ENCODE measurements around the gene NDUFB2. TPM values are rescaled to one million over a fixed set of nuclear protein-coding genes. Genes with fewer than 3 reads are reported as not detected.
A peak's percentile ranks its signal among the peaks of the same experiment; 100 is the strongest.

Gene NDUFB2
- total and polyA plus RNA-seq, 2 of the 13 experiments (the other 11 are each of a cell fraction or from before 2014, with no cell fraction given) = 206 to 221 TPM

DNA sequence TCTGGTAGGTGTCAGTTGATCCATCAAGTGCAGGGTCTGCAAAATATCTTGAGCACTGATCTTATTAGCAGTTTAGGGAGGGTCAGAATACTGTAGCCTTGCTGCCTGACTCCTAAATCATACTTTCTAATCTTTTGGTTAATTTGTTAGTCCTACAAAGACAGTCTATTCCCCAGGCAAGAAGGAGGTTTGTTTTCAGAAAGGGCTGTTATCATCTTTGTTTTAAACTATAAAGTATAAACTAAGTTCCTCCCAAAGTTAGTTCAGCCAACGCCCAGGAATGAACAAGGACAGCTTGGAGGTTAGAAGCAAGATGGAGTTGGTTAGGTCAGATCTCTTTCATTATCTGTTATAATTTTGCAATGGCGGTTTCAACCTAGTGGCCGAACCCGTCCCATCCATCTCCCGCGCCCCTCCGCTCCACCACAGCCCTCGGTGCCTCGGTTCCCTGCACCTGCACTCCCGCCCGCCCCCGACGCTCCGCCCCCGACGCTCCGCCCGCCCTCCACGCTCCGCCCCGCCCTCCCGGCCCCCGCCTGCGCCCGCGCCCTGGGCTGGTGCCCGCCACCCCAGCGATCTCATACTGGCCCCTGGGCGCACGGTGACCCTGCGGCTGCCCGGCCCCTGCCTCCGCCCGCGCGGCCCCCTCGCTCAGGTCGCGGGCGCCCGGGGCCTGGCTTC, 24.0 kb upstream of the NDUFB2 start, which contains the start of gene ADCK2 (continued):
- TF ChIP-seq, protein P1, sequence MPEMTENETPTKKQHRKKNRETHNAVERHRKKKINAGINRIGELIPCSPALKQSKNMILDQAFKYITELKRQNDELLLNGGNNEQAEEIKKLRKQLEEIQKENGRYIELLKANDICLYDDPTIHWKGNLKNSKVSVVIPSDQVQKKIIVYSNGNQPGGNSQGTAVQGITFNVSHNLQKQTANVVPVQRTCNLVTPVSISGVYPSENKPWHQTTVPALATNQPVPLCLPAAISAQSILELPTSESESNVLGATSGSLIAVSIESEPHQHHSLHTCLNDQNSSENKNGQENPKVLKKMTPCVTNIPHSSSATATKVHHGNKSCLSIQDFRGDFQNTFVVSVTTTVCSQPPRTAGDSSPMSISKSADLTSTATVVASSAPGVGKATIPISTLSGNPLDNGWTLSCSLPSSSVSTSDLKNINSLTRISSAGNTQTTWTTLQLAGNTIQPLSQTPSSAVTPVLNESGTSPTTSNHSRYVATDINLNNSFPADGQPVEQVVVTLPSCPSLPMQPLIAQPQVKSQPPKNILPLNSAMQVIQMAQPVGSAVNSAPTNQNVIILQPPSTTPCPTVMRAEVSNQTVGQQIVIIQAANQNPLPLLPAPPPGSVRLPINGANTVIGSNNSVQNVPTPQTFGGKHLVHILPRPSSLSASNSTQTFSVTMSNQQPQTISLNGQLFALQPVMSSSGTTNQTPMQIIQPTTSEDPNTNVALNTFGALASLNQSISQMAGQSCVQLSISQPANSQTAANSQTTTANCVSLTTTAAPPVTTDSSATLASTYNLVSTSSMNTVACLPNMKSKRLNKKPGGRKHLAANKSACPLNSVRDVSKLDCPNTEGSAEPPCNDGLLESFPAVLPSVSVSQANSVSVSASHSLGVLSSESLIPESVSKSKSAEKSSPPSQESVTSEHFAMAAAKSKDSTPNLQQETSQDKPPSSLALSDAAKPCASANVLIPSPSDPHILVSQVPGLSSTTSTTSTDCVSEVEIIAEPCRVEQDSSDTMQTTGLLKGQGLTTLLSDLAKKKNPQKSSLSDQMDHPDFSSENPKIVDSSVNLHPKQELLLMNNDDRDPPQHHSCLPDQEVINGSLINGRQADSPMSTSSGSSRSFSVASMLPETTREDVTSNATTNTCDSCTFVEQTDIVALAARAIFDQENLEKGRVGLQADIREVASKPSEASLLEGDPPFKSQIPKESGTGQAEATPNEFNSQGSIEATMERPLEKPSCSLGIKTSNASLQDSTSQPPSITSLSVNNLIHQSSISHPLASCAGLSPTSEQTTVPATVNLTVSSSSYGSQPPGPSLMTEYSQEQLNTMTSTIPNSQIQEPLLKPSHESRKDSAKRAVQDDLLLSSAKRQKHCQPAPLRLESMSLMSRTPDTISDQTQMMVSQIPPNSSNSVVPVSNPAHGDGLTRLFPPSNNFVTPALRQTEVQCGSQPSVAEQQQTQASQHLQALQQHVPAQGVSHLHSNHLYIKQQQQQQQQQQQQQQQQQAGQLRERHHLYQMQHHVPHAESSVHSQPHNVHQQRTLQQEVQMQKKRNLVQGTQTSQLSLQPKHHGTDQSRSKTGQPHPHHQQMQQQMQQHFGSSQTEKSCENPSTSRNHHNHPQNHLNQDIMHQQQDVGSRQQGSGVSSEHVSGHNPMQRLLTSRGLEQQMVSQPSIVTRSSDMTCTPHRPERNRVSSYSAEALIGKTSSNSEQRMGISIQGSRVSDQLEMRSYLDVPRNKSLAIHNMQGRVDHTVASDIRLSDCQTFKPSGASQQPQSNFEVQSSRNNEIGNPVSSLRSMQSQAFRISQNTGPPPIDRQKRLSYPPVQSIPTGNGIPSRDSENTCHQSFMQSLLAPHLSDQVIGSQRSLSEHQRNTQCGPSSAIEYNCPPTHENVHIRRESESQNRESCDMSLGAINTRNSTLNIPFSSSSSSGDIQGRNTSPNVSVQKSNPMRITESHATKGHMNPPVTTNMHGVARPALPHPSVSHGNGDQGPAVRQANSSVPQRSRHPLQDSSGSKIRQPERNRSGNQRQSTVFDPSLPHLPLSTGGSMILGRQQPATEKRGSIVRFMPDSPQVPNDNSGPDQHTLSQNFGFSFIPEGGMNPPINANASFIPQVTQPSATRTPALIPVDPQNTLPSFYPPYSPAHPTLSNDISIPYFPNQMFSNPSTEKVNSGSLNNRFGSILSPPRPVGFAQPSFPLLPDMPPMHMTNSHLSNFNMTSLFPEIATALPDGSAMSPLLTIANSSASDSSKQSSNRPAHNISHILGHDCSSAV (CRISPR knock-in tag; IDR thresholded peaks at IDR 0.05; ENCODE audit: borderline replicate concordance) = no peak
- TF ChIP-seq FOSL1 (CRISPR knock-in tag; IDR thresholded peaks at IDR 0.05; ENCODE audit: borderline replicate concordance) = no peak
- no peak for TF ChIP-seq KDM1A (CRISPR knock-in tag; IDR thresholded peaks at IDR 0.05)
- no peak for TF ChIP-seq ZC3H4 (CRISPR knock-in tag; IDR thresholded peaks at IDR 0.05; ENCODE audit: borderline replicate concordance)
- no peak for TF ChIP-seq ZNF652 (CRISPR knock-in tag; IDR thresholded peaks at IDR 0.05; ENCODE audit: borderline replicate concordance, low read depth)
- no peak for TF ChIP-seq ZNF430 (CRISPR knock-in tag; IDR thresholded peaks at IDR 0.05)
- no peak for TF ChIP-seq SIN3B (IDR thresholded peaks at IDR 0.05; ENCODE audit: low read length)
- TF ChIP-seq ZNF660 (CRISPR knock-in tag; IDR thresholded peaks at IDR 0.05; ENCODE audit: borderline replicate concordance, low read depth) = no peak
- TF ChIP-seq AGO2 (optimal IDR thresholded peaks at IDR 0.05; ENCODE audit: low read depth, low read length) = no peak
- no peak for TF ChIP-seq MZF1 (CRISPR knock-in tag; IDR thresholded peaks at IDR 0.05; ENCODE audit: borderline replicate concordance)
- TF ChIP-seq SRSF4 (IDR thresholded peaks at IDR 0.05; ENCODE audit: low read depth, low read length, poor library complexity, severe bottlenecking) = no peak
- TF ChIP-seq WIZ (CRISPR knock-in tag; IDR thresholded peaks at IDR 0.05) = no peak
- peak in 1 of 2 experiments; percentile 70; a peak in 1 of 4 replicates for TF ChIP-seq POLR2A (IDR thresholded peaks at IDR 0.05; ENCODE audit: insufficient read depth in 1 of 2, low read depth in 2 of 2, low read length in 2 of 2)
- TF ChIP-seq SIX1 (CRISPR knock-in tag; IDR thresholded peaks at IDR 0.05; ENCODE audit: borderline replicate concordance) = no peak
- no peak for TF ChIP-seq SCMH1 (CRISPR knock-in tag; IDR thresholded peaks at IDR 0.05; ENCODE audit: borderline replicate concordance)
- no peak for TF ChIP-seq ZNF790 (CRISPR knock-in tag; IDR thresholded peaks at IDR 0.05; ENCODE audit: borderline replicate concordance)
- no peak for TF ChIP-seq REPIN1 (CRISPR knock-in tag; IDR thresholded peaks at IDR 0.05; ENCODE audit: borderline replicate concordance, low read depth)
- TF ChIP-seq ZNF543 (CRISPR knock-in tag; IDR thresholded peaks at IDR 0.05) = no peak
- no peak for TF ChIP-seq PHF21A (CRISPR knock-in tag; IDR thresholded peaks at IDR 0.05)
- no peak for TF ChIP-seq ZBTB7B (CRISPR knock-in tag; IDR thresholded peaks at IDR 0.05)
- TF ChIP-seq CENPT (CRISPR knock-in tag; IDR thresholded peaks at IDR 0.05; ENCODE audit: low read depth) = 0 out of 2 replicates have a peak, but pooled peaks have one; percentile 31
- no peak for TF ChIP-seq ZNF7 (CRISPR knock-in tag; IDR thresholded peaks at IDR 0.05)
- no peak for TF ChIP-seq ZNF136 (CRISPR knock-in tag; IDR thresholded peaks at IDR 0.05; ENCODE audit: low read depth)
- 0 out of 2 replicates have a peak, but pooled peaks have one; percentile 2 for TF ChIP-seq ZNF558 (CRISPR knock-in tag; IDR thresholded peaks at IDR 0.05; ENCODE audit: borderline replicate concordance)
